ENCODE data around the gene GABRR2.

GABRR2 gene

DNA sequence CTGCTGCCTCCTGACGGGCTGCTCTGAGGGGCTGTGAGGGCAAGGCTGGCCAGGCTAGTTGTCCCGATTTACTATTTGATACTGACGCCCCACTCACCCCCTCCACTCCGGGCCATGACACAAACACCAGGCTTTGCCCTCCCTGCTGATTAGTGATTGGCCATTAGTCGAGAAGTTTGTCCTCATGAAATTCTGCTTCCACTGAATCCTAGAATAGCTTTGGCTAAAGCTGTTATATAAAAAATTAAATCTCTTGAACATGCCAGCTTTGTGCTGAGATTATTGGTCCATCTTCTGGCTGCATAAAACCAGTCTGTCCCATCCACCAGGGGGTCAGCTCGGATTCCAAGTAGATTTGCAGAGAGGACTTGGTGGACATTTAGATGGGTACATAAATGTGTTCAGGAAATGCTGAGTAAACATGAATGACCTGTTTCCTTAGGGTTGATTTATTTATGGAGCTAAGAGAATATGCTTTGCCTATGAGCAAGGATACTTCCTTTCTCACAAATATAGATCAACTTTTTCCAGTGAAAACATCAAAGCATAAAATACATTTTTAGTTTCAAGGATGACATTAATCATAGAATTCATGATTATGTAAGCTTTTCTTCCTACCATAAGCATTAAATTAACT lies at the start of gene GABRR2:
Gene GABRR2, minus strand, starts transcription at position 51 of the 637 bp plus-strand sequence. CDS start 134 bp downstream, outside the sequence.
- DNase-seq: no peak

DNA sequence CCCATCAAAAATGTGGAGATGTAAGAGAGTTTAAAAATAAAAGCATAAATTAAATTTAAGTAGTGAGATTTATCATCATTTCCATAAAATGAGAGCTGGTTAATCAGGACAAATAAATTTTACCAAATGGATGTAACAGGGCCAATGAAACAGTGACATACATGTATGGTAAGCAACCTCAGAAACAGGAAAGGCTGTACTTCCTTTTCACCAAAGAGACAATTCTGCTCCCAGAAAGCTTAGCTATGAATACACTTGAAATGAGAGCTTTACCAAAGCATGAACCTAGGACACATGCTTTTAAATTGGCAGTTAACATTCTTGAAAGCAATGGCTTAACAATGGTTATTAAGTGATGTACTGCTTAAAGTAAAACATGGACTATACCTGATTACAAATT lies 49.5 kb upstream of the GABRR2 start:
- DNase-seq: no peak

DNA sequence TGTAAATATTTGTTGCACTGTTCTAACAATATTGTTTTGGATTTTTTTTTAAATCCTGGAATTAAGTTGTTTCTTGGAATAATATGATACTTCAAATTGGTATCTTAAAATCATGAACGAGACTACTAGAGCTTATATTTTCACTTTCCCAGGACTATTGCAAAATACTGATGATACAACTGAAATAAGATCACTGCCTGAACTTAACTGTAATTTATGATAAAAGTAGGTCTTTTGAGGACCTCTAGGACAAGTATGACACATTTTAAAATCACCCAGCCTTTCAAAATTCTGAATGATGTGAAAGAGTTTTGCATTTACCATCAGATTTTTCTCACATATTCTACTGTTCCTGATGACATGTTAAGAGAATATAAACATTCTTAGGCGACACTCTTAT lies 46.1 kb upstream of the GABRR2 start:
- DNase-seq: no peak

DNA sequence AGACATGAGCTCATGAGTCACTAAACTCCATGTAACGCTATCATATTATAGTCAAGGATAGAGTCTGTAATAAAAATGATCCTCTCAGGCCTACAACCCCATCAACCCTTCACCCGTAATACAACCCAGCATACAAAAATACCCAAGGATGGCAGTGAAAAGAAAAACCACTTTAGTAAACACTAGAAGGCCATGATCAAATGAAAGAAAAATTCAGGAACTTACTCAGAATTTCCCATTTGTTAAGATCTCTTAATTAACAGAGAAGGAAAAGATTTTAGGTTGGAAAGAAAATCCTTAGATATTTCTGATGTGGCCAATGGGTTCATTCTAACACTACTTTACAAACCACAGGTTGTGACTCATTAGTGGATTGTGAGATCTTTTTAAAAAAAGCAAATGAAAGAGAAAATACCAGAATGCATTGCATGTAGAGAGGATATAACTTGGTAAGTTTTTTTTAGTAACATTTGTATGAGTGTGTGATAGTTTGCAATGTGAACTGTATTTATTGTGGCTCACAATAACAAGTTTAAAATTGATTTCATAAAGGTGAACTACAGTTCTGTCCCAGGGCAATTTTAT lies 45.4 kb upstream of the GABRR2 start:
- DNase-seq: peak; percentile 63

DNA sequence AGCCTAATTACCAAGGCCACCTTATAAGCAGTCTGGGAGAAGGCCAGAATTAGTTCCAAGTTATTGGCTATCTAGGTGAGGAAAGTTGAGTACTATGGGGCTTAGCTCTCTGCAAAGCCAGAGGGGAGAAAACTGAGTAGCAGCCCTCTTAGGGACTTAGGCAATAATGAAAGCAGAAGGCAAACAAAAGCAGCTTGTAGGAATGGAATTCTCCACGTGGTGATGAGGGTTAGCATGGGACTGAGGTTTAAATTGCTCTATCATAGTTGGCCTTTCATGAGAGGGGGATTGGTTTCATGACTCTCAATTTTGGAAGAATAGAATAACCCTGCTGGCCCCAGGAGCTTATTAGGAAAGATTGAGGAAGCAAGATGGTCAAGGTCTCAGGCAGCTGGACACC lies 44.5 kb upstream of the GABRR2 start:
- DNase-seq: no peak

DNA sequence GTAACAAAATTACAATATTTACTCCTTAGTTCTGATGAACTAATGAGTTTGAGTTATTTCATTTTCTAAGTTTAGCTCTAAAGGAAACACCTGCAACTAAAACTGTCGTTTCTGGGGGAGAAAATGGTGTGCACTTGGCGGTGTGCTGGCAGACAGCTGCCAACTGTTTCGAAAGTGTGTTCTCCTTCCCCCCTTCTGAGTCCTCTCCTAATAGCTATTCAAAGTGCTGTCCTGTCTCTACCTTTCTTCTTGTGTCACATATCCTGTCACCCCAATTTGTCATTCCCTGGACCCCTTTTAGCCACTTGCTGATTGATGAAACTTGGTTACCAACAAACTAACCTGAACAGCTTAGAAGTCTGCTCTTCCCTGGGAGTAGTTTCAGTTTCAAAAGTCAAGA lies 42.3 kb upstream of the GABRR2 start:
- no peak for DNase-seq

DNA sequence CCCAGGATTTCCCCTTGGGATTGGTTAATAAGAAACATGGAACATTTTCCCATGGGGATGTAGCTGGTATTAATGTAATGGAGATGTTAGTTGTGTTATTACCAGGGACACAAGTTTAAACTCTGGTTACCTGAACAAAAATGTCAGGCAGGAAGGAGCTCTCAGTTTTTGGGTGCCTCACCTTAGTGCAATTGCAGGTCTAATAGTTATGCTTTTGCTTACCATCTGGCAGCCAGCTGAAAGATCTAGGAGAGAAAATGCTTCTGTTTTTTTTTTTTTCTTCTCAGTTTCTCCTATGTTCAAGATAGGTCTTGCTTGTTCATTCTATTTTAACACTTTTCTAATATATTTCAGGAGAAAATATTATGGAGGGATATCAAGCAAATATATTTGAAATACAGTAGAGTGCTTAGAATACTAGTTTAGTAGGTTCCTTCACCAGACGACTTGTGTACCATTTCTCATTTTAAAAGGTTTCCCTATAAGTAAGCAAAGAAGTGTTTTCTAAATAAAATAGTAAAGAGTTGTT lies 41.6 kb upstream of the GABRR2 start:
- no peak for DNase-seq

DNA sequence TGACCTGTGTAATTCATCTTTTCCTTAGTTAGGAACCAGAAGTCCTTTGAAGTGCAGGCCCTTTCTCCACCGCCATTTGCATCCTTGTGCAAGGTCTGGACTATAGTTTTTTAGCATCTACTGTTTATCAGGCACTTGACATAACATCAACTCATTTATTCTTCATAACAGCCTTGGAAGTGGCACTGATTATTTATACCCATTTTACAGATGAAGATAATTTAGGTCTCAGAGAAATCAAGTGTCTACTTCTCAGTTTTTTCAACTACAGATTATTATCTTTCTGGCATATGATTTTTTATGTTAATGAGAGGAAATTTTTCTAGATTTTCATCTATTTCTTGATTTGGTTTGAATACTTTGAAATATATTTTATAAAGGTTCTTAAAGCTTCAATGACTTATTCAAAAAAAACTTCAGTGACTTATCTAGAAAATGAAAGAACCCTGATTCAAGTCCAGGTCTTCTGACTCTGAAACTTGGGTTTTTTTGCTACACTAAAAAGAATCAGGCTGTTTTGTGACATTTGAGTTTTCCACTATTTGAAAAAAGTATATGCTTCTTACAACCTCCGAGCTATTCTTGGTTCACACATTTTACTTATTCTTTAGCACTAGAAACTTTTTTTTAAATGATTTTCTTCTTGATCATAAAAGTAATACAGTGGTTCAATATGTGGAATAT lies 40.6 kb upstream of the GABRR2 start:
- DNase-seq: no peak

DNA sequence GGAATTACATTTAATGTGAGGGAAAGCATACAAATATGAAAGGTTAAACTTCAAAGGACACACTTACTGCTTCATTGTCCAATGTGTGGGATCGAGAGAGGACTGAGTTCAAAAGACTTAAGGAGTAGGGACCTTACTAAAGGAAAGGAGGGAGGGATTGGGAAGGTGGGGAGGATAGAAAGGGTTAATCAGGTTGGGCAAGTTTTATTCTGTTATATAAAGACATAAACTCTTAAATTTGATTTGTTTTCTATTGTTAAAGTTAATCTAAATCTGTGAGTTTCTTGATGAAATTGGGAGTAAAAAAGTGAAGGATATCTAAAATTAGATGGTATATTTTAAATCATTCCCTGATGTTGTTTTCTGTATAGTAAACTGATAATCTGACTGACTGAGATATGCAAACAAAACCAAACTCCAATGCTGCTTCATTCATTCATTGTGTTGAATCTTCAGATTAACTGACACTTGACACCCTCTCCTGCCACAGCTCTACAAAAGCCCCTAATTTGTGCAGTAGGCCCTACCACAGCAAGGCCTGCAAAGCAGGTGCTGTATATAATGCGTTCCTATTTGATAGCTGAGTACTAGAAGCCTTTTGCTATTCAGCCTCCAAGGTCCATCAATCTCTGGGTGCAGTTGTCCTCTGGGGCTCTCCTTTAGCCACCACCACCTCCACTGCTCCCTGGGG lies 38.7 kb upstream of the GABRR2 start:
- DNase-seq: no peak

DNA sequence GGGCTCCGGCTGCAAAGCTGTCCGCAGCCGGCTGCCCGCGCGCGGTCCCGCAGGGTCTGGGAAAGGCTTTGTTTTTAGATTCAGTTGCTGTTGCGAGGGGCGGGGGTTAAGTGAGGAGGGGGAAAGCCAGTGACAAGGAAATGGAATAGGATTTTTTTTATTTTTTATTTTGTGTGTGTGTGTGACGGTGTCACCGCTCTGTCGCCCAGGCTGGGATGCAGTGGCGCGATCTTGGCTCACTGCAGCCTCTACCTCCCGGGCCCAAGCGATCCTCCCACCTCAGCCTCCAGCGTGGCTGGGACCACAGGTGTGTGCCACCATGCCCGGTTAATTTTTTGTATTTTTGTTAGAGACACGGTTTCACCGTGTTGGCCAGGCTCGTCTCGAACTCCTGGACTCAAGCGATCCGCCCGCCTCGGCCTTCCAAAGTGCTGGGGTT lies 38.0 kb upstream of the GABRR2 start:
- DNase-seq: peak; percentile 43

DNA sequence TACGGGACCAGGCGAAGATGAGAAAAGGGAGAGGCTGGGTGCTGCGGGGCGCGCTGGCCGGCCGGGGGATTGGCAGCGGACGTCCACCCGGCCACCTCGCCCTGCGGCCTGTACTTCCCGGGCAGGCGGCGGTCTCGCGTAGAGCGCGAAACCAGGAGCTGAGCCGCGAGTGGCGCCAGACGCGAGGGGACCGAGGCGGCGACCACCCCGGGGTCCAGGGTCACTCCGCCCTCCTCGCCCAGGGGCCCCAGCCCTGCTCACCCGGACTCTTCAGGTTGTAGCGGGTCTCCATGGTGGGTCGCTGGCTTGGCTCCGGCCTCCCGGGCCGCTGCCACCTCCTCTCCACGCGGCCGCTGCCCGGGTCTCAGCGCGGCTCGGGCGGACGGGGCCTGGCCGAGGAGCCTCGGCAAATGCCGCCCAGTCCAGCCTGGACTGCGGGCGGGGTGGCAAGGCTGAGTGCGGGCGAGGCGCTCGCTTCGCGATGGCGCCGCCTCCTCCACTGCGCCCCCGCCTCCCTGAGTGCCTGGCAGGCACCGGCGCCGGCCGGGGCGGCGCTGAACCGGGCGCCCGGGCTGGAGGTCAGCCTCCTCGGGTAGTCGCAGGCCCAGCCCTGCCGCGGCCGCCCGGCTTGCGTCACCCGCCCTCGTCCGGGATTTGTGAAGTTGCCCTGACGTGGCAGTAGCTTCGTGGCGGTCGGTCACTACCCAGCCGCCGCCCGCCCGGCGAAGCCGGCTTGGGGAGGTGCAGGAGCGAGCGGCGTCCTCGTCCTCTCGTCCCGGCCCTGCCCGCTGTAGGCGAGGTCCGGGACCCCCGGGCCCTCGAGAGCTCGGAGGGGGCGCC lies 37.4 kb upstream of the GABRR2 start, which contains the start of gene UBE2J1:
Gene UBE2J1, minus strand, starts transcription at position 445 of the 840 bp plus-strand sequence. Its CDS starts 153 bp downstream, at position 292.
- DNase-seq: peak; percentile 77

DNA sequence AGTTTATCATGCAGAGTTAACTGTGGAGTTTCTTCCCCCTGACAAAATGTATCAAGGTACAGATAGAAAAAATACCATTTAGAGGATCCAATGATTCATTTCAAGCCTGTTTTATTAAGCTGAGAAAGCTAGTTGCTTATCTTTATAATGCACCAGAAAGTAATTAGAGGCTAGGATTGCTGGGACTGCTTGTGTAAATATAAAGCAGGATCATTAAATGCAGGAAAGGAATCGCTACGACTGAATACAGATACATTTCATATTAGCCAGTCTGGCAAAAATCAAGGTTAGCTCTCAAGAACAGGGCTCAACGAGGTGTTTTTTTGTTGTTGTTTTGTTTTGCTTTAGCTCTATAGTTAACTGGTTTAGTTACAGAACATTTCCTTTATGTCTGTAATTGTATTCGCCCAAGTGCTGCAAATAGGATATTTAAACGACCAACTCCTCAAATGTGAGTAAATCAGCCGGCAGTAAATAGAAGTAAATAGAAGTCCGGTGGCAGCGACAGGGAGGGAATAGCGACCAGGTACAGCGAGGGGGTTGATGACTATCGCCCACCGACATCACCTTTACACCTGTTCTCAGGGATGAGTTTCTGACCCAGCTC lies 36.7 kb upstream of the GABRR2 start:
- DNase-seq: peak; percentile 20

DNA sequence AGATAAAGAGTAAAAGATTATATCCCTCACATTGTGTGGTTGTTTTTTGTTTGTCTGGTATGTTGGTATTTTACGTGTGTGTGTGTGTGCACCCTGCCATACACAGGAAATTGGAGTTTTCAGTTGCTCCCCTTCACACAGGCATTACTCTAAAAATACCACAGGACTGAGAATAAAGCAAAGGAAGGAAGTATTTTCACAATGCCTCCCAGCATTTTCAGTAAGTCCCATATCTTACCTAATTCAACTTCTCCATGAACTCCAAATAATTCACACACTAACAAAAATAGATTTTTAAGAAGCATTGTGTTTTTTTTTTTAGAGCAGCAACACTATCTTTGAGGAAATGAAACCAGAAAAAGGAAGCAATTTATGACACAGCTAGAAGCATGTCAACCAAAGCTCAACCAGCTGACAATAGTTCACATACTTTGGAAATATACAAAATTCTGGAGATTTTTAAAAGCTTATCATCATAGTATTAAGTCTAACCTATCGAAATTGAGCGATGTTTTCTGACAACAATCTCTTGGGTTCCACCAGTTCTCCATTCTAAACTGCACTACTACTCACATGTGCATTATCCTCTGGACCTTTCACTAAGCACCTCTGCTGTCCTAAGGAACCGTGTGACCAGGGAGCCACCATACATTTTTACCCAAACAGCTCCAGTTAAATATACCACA lies 35.3 kb upstream of the GABRR2 start:
- DNase-seq: peak; percentile 41

DNA sequence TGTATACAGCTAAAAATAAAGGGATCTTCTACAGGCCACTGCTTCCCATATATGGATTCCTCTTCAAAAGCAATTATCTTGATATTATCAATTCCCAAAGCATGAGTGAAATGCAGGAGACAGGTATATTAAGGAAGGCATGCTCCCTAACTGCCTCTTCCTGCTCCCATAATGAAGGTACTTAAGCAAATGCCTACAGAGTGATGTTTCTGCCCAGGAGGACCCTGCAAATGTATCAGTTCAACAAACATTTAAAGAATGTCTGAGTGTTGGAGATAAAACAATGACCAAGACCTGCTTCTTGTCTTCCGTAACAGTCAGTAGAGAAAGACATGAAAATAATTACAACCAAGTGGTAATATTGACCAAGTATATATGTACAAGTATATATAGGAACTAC lies 33.3 kb upstream of the GABRR2 start:
- DNase-seq: peak; percentile 44

DNA sequence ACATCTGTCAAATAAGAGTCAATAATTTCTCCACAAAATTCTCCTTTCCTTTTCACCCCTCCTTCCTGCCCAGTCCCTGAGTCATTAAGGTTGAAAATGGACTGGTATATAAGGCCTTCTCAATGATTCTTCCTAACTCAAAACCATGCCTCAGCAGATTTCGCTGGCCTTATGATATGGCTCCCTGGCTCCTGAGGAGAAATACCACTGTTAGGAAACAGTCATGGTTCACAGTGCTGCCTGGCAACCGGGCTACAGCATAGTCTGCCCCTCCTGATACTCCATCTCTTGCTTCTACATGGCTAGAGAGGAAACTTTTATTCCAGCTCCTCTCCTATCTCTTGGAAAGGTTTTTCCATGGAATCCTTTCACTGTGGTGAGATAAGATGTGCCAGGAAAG lies 32.7 kb upstream of the GABRR2 start:
- peak; percentile 69 for DNase-seq

DNA sequence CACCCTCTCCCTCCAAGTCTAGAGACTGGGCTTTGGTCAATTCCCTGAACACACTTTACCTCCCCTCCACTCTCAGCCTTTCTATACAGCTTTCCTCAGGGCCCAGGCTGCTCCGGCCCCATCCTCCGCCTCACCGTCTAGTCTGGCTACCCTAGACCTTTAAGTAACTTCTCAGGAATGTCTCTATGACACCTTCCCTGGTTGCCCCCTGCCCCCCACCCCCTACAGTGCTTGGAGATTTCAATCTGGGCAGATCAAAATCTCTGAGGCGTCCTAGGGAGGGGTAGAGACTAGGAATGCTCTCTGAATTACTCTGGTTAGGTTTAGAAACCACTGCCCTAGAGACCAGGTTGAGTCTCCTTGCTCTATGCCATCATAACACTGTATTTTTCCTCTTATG lies 31.3 kb upstream of the GABRR2 start:
- DNase-seq: peak; percentile 51

DNA sequence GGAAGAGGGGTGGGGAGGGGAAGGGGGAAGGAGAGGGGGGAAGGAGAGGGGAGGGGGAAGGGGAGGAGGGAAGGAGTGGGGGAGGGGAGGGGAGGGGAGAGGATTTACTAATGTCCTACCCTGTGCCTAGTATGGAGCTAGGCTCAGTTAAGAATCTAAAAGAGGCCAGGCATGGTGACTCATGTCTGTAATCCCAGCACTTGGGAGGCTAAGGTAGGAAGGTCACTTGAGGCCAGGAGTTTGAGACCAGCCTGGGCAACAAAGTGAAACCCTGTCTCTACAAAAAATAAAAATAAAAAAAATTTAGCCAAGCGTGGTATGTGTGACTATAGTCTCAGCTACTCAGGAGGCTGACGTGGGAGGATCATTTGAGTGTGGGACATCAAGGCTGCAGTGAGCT lies 24.5 kb upstream of the GABRR2 start:
- no peak for DNase-seq

DNA sequence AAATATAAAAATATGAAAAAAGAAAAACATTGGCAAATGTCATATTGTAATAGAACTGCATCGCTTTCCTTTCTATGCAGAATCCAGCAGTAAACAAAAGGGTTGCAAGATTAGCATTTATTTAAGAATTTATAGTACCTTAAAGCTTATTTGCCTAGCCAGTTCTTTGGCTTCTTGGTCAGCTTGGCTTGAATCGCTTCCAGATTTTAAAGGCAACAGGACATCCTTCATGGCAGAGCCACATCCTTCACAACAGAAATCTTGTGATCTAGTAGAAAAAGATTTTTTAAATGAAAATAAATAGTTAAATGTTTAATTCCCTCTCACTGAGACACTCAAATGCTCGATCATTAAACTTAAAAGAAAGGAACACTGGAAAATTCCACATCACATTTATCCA lies 20.1 kb upstream of the GABRR2 start:
- DNase-seq: no peak

DNA sequence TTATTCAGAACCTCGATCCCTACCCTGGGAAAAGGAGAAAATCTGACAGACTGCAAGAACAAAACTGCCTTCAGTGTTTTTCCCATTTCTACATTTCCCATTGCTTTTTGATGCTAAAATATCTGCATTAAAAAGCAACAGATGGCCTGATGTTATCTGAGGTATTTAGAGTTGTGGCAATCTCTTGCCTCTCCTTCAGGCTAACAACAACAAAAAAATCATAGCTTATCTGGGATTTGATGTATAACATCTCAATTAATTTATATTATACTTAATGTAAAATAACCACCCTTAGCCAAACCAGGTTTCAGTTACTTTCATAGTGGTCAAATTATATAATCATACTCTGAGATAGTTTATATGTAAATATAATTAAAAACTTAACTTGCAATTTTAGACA lies 15.8 kb upstream of the GABRR2 start:
- DNase-seq: no peak

DNA sequence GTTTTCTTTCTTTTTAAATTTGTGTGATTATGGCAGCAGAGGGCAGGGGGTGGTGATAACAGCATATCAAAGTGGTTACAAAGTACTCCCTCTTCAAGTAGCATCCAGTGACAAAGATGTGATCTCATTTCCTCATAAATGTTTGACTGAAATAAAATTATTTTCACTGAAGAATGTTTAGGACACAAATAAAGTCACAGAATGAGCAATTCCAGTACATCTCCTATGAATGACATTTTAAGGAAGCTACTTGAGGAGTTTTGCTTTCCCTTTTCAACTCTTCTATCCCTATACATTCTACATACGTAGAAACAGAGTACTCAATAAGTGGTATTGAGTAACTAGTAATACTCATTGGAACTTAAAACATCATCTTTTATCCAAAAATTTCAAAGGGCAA lies 13.9 kb upstream of the GABRR2 start:
- DNase-seq: no peak

DNA sequence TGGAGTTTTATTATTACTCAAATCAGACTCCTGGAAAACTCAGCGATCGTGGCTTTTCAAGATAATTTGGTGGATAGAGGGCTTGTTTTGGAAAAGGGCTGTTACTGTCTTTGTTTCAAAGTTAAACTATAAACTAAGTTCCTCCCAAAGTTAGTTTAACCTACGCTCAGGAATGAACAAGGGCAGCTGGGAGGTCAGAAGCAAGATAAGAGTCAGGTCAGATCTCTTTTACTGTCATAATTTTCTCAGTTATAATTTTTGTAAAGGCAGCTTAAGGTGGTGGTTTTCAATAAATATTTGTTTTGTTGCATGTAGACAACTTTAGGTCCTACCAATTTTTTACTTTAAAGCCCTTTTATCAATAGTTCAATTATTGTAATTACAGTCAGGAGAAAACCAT lies 9.2 kb upstream of the GABRR2 start:
- DNase-seq: no peak
